NCI-H1092 (cell line): ENCODE measurements around the gene PLXND1.
"Not testable (repeated sequence)": the region's sequence is repeated elsewhere in the genome, so short reads cannot be mapped to it uniquely, and the experiment has no call there.

Experiments used
- DNase-seq: peaks from one replicate; lab custom pipeline; 2025; lab: John Stamatoyannopoulos, UW

PLXND1 gene

DNA sequence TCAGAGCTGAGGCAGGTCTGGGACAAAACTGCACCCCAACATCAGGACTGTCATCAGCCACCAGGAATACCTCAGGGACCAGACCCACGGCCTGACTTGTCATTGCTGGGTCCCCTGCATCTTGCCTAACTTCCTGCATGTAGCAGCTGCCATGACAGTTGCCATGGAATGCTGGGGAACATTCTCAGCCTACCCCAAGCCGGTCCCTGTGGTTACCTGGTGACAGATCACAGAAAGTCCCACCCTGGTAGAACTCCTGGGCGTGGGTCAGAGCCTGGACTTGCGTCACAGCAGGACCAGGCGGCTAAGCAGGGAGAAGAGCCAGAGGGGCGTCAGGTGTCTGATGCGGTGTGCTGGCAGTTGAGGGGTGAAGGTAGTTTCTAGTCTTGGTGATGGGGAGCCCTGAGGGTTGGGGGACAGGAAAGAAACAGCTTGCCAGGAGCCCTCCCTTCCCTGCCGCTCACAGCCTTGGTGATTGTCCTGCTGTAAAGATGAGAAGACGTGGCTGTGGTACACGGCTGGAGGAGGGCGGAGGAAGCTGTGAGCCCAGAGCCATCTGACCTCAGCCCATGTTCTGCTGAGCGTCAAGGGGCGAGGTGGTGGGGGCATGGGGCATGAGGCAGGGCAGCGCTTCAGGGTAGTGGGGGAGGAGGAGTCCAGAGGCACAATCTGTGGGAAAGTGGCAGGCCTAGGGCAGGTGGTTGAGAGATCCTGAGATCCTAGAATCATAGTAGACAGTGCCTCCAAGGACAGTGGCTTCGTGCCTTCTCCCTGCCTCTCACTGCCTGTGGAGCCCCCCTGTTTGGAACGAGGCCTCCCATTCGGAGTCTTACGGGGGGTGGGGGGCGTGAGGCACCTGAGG lies 58.1 kb downstream of the PLXND1 start:
- no peak for DNase-seq

GRCh38 chr3:129547241-129547640 lies 59.2 kb downstream of the PLXND1 start:
- DNase-seq, result no peak

DNA sequence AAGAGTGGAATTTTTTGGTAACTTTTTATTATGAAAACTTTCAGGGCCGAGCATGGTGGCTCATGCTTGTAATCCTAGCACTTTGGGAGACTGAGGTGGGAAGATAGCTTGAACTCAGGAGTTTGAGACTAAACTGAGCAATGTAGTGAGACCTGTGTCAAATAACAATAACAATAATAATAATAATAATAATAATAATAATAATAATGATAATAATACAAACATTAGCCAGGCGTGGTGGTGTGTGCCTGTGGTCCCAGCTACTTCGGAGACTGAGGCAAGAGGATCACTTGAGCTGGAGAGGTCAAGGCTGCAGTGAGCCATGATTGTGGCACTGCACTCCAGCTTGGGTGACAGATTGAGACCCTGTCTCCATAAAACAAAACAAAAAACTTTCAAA lies 60.5 kb downstream of the PLXND1 start:
- DNase-seq, result not testable (repeated sequence)

- no peak for DNase-seq
Measured at GRCh38 chr3:129543999-129544398, 62.5 kb downstream of the PLXND1 start.

DNA sequence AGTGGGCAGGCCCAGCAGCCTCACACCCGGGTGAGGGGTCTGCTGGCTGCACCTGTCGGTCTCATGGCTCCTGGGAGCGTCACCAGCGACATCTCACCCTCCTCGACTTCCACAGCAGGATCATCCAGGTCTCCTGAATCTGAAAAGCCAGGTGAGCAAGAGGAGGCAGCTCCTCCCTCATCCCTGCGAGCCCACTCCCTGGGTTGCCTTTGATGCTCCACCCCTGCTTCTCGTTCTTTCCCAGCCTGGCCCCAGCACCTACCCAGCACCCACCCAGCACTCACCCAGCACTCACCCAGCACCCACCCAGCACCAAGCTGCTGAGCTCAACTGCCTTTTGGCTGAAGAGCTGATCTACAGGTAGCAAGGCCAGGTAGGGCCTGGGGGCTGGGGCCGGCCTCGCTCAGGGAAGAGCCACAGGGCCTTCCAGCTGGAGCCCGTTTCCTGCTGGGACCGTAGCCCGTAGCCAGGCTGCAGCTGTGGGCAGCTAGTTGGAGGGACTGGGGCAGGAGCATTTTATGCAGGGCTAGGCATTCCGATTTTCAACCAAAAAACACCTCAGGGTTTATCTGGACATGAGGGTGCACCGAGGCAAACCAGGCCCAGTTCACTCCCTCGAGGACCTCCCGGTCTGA lies 63.2 kb downstream of the PLXND1 start, which contains the start of gene H1-8:
TSS of gene H1-8 (plus strand) at position 20 of the 635 bp plus-strand sequence. CDS start at position 64, 44 bp downstream.
- DNase-seq, result no peak

DNA sequence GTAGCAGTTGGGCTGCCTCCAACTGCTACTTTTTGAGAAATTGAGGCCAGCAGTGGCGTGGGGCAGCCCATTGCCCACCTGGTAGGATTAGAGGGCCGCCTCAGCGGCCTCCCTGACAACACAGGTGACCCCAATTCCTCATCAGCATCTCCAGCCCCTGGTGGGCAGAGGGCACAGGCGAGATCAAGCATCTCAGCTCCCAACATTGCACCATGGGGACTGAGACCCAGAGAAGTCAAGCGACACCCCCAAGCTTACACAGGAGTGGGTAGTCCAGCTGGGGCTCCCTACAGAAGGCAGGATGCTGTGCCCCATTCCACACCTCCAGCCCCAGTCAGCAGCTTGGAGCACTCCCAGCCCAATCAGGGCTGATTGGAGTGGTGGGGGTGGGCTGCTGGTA lies 63.7 kb downstream of the PLXND1 start:
- no peak for DNase-seq

GRCh38 chr3:129540776-129541516 lies 65.5 kb downstream of the PLXND1 start:
- DNase-seq, result no peak

GRCh38 chr3:129539206-129539605 lies 67.3 kb downstream of the PLXND1 start:
- no peak for DNase-seq

- no peak for DNase-seq
Measured at GRCh38 chr3:129536804-129537203, 69.7 kb downstream of the PLXND1 start.

GRCh38 chr3:129536374-129536667 lies 70.2 kb downstream of the PLXND1 start:
- DNase-seq, result no peak

- no peak for DNase-seq
Measured at GRCh38 chr3:129535075-129535474, 71.4 kb downstream of the PLXND1 start.

DNA sequence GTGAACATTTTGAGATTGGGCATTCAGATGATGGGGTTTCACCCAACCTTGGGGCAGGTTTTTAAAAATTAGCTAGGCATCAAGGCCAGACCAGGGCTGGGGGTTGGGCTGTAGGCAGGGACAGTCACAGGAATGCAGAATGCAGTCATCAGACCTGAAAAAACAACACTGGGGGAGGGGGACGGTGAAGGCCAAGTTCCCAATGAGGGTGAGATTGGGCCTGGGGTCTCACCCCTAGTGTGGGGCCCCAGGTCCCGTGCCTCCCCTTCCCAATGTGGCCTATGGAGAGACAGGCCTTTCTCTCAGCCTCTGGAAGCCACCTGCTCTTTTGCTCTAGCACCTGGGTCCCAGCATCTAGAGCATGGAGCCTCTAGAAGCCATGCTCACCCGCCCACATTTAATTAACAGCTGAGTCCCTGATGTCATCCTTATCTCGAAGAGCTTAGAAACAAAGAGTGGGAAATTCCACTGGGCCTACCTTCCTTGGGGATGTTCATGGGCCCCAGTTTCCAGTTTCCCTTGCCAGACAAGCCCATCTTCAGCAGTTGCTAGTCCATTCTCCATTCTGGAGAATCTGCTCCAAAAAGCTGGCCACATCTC lies 71.9 kb downstream of the PLXND1 start:
- no peak for DNase-seq

DNA sequence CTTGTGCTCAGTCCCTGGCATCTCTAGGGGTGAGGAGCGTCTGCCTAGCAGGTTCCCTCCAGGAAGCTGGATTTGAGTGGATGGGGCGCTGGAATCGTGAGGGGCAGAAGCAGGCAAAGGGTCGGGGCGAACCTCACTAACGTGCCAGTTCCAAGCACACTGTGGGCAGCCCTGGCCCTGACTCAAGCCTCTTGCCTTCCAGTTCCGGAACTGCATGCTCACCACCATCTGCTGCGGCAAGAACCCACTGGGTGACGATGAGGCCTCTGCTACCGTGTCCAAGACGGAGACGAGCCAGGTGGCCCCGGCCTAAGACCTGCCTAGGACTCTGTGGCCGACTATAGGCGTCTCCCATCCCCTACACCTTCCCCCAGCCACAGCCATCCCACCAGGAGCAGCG lies 73.1 kb downstream of the PLXND1 start:
- DNase-seq, result no peak

GRCh38 chr3:129532261-129532660 lies 74.2 kb downstream of the PLXND1 start:
- DNase-seq, result no peak

DNA sequence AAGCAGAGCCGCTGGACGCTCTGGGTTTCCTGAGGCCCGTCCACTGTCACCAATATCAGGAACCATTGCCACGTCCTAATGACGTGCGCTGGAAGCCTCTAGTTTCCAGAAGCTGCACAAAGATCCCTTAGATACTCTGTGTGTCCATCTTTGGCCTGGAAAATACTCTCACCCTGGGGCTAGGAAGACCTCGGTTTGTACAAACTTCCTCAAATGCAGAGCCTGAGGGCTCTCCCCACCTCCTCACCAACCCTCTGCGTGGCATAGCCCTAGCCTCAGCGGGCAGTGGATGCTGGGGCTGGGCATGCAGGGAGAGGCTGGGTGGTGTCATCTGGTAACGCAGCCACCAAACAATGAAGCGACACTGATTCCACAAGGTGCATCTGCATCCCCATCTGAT lies 74.8 kb downstream of the PLXND1 start:
- no peak for DNase-seq

DNA sequence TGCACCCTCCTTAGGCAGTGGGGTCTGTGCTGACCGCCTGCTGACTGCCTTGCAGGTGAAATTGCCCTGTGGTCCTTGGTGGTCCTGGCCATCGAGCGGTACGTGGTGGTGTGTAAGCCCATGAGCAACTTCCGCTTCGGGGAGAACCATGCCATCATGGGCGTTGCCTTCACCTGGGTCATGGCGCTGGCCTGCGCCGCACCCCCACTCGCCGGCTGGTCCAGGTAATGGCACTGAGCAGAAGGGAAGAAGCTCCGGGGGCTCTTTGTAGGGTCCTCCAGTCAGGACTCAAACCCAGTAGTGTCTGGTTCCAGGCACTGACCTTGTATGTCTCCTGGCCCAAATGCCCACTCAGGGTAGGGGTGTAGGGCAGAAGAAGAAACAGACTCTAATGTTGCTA lies 75.7 kb downstream of the PLXND1 start:
- DNase-seq, result no peak

- no peak for DNase-seq
Measured at GRCh38 chr3:129530251-129530791, 76.2 kb downstream of the PLXND1 start.

DNA sequence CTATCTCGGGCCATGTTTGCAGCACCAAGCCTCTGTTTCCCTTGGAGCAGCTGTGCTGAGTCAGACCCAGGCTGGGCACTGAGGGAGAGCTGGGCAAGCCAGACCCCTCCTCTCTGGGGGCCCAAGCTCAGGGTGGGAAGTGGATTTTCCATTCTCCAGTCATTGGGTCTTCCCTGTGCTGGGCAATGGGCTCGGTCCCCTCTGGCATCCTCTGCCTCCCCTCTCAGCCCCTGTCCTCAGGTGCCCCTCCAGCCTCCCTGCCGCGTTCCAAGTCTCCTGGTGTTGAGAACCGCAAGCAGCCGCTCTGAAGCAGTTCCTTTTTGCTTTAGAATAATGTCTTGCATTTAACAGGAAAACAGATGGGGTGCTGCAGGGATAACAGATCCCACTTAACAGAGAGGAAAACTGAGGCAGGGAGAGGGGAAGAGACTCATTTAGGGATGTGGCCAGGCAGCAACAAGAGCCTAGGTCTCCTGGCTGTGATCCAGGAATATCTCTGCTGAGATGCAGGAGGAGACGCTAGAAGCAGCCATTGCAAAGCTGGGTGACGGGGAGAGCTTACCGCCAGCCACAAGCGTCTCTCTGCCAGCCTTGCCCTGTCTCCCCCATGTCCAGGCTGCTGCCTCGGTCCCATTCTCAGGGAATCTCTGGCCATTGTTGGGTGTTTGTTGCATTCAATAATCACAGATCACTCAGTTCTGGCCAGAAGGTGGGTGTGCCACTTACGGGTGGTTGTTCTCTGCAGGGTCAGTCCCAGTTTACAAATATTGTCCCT lies 76.9 kb downstream of the PLXND1 start:
- no peak for DNase-seq

DNA sequence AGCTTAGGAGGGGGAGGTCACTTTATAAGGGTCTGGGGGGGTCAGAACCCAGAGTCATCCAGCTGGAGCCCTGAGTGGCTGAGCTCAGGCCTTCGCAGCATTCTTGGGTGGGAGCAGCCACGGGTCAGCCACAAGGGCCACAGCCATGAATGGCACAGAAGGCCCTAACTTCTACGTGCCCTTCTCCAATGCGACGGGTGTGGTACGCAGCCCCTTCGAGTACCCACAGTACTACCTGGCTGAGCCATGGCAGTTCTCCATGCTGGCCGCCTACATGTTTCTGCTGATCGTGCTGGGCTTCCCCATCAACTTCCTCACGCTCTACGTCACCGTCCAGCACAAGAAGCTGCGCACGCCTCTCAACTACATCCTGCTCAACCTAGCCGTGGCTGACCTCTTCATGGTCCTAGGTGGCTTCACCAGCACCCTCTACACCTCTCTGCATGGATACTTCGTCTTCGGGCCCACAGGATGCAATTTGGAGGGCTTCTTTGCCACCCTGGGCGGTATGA lies 77.8 kb downstream of the PLXND1 start, which contains the start of gene RHO:
TSS of gene RHO (plus strand) at position 51 of the 512 bp plus-strand sequence. CDS start at position 146, 95 bp downstream.
- DNase-seq, result no peak

GRCh38 chr3:129527262-129527661 lies 79.2 kb downstream of the PLXND1 start:
- DNase-seq, result no peak
